CD4-positive, alpha-beta T cell treated with Interleukin-4 for 1 hour (primary cell): ENCODE results near the gene USP54.
"Not testable (repeated sequence)": the region's sequence is repeated elsewhere in the genome, so short reads cannot be mapped to it uniquely, and the experiment has no call there.

Source experiments
- DNase-seq, 2 donors: peaks; one replicate each; pipeline ENCODE4 v3.0.0-alpha.2; 2020 to 2022

The USP54 gene

GRCh38 chr10:73586583-73586984 lies 4.6 kb downstream of the USP54 start:
- no peak for DNase-seq

DNA sequence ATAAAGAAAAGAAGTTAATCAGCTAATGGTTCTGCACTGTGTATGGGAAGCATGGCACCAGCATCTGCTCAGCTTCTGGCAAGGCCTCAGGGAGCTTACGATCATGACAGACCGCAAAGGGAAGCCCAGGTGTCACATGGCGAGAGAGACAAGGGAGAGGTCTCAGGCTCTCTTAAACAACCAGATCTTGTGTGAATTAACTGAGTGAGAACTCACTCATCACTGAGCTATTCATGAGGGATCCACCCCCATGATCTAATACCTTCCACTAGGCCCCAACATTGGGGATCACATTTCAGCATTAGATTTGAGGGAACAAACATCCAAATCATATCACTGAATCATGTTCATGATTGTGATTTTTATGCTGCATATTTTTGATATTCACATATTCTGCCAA lies 5.8 kb downstream of the USP54 start:
- DNase-seq = no peak

- DNase-seq = no peak
These were observed 6.4 kb downstream of the USP54 start for GRCh38 chr10:73584737-73585136.

GRCh38 chr10:73581918-73582317 lies 9.2 kb downstream of the USP54 start:
- no peak for DNase-seq

DNA sequence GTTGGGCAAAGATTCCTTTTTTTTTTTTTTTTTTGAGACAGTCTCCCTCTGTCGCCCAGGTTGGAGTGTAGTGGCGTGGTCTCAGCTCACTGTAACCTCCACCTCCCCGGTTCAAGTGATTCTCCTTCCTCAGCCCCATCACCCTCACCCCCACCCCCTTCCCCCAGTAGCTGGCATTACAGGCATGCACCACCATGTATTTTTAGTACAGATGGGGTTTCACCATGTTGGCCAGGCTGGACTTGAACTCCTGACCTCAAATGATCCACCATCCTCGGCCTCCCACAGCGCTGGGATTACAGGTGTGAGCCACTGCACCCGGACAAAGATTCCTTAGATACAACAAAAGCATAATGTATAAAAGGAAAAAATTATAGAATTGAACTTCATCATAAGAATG lies 12.2 kb downstream of the USP54 start:
- DNase-seq = not testable (repeated sequence)

GRCh38 chr10:73577788-73578187 lies 13.4 kb downstream of the USP54 start:
- no peak for DNase-seq

- DNase-seq = no peak
These were observed 14.1 kb downstream of the USP54 start for GRCh38 chr10:73576890-73577591.

- DNase-seq = no peak
These were observed 14.8 kb downstream of the USP54 start for GRCh38 chr10:73576178-73576889.

- not testable (repeated sequence) for DNase-seq
These were observed 24.1 kb downstream of the USP54 start for GRCh38 chr10:73567025-73567424.

DNA sequence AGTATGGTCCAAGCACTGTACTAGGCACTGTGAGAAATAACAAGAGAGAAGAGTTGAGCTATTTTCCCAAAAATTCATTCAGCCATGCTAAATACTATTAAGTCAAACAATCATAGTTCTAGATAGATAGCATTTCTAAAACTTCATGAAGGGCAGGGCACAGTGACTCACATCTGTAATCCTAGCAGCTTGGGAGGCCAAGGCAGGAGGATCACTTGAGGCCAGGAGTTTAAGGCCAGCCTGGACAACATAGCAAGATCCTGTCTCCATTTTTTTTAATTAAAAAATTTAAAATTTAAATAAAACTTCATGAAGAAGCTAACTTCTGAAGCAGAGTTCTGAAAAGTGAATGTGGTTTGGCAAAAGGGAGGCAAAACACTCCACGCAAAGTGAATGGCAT lies 29.9 kb downstream of the USP54 start:
- DNase-seq = no peak

DNA sequence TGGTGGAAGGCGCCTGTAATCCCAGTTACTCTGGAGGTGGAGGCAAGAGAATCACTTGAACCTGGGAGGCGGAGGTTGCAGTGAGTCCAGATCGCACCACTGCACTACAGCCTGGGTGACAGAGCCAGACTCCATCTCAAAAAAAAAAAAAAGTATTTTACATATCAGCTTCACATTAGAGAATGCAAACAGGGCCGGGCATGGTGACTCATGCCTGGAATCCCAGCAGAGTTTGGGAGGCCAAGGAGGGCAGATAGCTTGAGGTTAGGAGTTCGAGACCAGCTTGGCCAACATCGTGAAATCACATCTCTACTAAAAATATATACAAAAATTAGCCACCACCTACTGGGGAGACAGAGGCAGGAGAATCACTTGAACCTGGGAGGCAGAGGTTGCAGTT lies 31.6 kb downstream of the USP54 start:
- no peak for DNase-seq

- no peak for DNase-seq
These were observed 34.3 kb downstream of the USP54 start for GRCh38 chr10:73556855-73557254.

DNA sequence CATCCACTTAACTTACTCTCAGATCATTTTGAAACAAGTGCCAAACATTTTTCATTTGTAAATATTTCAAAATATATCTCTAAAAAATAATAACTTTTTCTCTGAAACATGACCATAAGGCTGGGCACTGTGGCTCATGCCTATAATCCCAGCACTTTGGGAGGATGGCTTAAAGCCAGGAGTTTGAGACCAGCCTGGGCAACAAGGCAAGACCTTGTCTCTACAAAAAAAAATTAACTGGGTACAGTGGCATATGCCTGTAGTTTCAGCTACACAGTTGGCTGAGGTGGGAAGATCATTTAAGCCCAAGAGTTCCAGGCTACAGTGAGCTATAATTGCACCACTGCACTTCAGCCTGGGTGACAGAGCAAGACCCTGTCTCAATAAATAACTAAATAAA lies 36.4 kb downstream of the USP54 start:
- DNase-seq = no peak

- no peak for DNase-seq
These were observed 37.4 kb downstream of the USP54 start for GRCh38 chr10:73553761-73554160.

GRCh38 chr10:73552819-73553715 lies 38.1 kb downstream of the USP54 start:
- no peak for DNase-seq

- no peak for DNase-seq
These were observed 39.6 kb downstream of the USP54 start for GRCh38 chr10:73551515-73551914.

DNA sequence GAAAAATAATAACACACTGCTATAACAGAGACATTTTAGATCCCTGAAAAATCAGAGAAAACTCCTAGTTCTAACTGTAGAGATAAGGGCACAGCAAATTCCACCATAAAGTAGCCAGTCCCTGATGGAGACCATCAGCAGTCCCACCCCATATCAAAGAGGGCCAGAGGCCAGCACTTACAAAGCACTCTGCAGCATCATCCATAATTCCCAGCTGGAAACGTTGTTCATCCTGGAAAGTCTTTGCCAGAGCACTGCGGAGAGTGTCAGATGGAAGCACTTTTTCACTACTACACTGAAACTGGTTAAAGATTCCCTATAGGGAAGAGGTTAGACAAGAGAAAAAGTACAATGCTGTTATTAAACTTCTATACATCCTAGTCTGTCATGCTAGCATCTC lies 45.8 kb downstream of the USP54 start:
- DNase-seq = no peak

- no peak for DNase-seq
These were observed 53.4 kb downstream of the USP54 start for GRCh38 chr10:73537709-73538108.

GRCh38 chr10:73537288-73537687 lies 53.9 kb downstream of the USP54 start:
- DNase-seq = peak in 1 of 2 donors; percentile 18

DNA sequence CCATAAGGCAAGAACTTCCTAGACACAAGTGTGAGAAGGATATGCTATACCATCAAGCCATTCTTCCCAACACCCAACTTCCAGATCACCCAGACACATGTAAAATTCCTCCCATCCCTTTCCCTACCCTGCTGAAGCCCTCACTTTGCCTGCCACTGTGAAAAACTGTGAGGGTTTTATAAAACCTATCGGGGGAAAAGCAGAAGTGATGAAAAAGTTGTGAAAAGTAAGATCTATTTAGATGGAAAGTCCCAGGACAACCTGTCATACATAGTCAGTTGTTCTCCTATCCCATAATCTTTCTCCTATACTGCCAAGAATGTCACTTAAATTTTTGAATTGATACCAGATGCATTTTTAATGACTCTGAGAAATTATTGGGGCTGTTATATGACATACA lies 56.3 kb downstream of the USP54 start:
- no peak for DNase-seq

GRCh38 chr10:73529089-73529832 lies 61.9 kb downstream of the USP54 start:
- DNase-seq = peak; percentile 54 to 81

DNA sequence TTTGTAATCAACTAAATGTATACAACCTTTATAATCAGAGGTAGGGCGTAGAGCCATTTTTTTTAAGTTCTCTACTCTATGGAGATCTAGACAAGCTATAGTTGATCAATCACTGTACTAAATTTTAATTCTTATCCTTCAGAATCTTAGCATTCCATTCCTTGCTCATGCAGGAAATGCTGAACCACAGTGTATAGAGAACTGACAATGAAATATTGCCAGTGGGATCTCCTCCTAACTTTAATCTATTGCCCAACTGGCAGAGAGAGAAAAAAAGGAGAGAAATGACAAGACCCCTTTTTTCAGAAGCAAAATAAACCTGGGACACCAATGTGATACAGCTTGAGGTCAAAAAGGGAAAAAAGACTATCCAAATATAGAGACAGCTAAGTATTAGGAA lies 68.9 kb downstream of the USP54 start:
- no peak for DNase-seq

GRCh38 chr10:73519336-73519735 lies 71.8 kb downstream of the USP54 start:
- no peak for DNase-seq
